GM12878 (cell line): ENCODE results near the gene DRD3. TPM values are rescaled to one million over a fixed set of nuclear protein-coding genes. Genes with fewer than 3 reads are reported as not detected.

Experiments
- ATAC-seq: fragments of 200-7000 bp; cut with Tn5 transposase; 3 replicates; pipeline ENCODE4 v1.9.1; 2020; ENCODE audit warnings: mild to moderate bottlenecking, moderate library complexity
- BruUV-seq: library from RNA; stranded (reverse); fragments of 400-500 nt; replicated peaks from 2 replicates; lab custom pipeline; 2021; lab: Mats Ljungman, UMichigan
- CTCF ChIA-PET: fragments of 300-600 bp; sonication (Branson Sonifier 250); formaldehyde crosslinking; extraction: SDS; loops from one replicate; lab custom pipeline; 2021; ENCODE audit warnings: inconsistent platforms; lab: Yijun Ruan, JAX
- POLR2A ChIA-PET: fragments of 350-600 bp; formaldehyde crosslinking; extraction: SDS; loops from one replicate; lab custom pipeline; 2021; ENCODE audit warnings: inconsistent platforms; lab: Charles Lee
- RAD21 ChIA-PET: fragments of 300-600 bp; sonication (Branson Sonifier 250); formaldehyde crosslinking; loops from one replicate; lab custom pipeline; 2023; ENCODE audit warnings: antibody characterized with exemption; ENCODE audit not compliant: unreplicated experiment; lab: Charles Lee
- SMC1A ChIA-PET: fragments of 300-600 bp; sonication (Branson Sonifier 250); formaldehyde crosslinking; loops from one replicate; lab custom pipeline; 2023; ENCODE audit not compliant: unreplicated experiment, uncharacterized antibody; lab: Charles Lee
- DNase-seq: peaks from one replicate; pipeline ENCODE4 v3.0.0-alpha.2; 2011; ENCODE audit warnings: low read depth, low spot score
- FAIRE-seq: peaks from 3 replicates; lab custom pipeline; 2011; peaks lifted over from hg19 to GRCh38; lab: Jason Lieb, UNC
- H2AFZ ChIP-seq: 2 replicates; pipeline ENCODE4 v1.6.0; 2011; ENCODE audit warnings: low read depth, low read length, control low read depth; ENCODE audit not compliant: control insufficient read depth
- H3K27ac ChIP-seq: 2 replicates; pipeline ENCODE4 v1.5.1; 2011; ENCODE audit warnings: control low read depth; ENCODE audit not compliant: control insufficient read depth, insufficient read depth
- H3K27me3 ChIP-seq, 2 experiments: replicated peaks in 1 of 2; 2 replicates each; pipeline versions ENCODE4 v1.6.0 to v1.6.1; 2011; ENCODE audit warnings: low read length in 1 of 2; ENCODE audit not compliant: control insufficient read depth in 2 of 2, insufficient read depth in 2 of 2
- H3K36me3 ChIP-seq, 2 experiments: 2 replicates each; pipeline ENCODE4 v1.5.1; 2011; ENCODE audit warnings: low read length in 1 of 2; ENCODE audit not compliant: control insufficient read depth in 2 of 2, insufficient read depth in 2 of 2
- H3K4me1 ChIP-seq: 2 replicates; pipeline ENCODE4 v1.6.1; 2011; ENCODE audit warnings: mild to moderate bottlenecking, low read length, moderate library complexity, mixed read lengths; ENCODE audit not compliant: control insufficient read depth, insufficient read depth
- H3K4me2 ChIP-seq: 2 replicates; pipeline ENCODE4 v1.6.0; 2011; ENCODE audit warnings: control low read depth; ENCODE audit not compliant: control insufficient read depth, insufficient read depth
- H3K4me3 ChIP-seq: fragments of 200-600 bp; sonication (generic); 2 replicates; pipeline ENCODE4 v1.5.1; 2016
- H3K79me2 ChIP-seq: 2 replicates; pipeline ENCODE4 v1.6.0; 2011; ENCODE audit warnings: low read length; ENCODE audit not compliant: control insufficient read depth, insufficient read depth
- H3K9ac ChIP-seq: 2 replicates; pipeline ENCODE4 v1.8.0; 2011; ENCODE audit warnings: low read length, control low read depth, mixed read lengths; ENCODE audit not compliant: control insufficient read depth, insufficient read depth
- H3K9me3 ChIP-seq: replicated peaks from 3 replicates; pipeline ENCODE4 v1.5.1; 2011; ENCODE audit warnings: mild to moderate bottlenecking, low read length; ENCODE audit not compliant: control insufficient read depth, insufficient read depth
- H4K20me1 ChIP-seq: 2 replicates; pipeline ENCODE4 v1.6.0; 2011; ENCODE audit not compliant: control insufficient read depth, insufficient read depth
- ATF2 ChIP-seq: IDR thresholded peaks from 2 replicates; pipeline ENCODE4 v1.6.1; 2012; ENCODE audit warnings: low read length, inconsistent platforms
- CREB1 ChIP-seq: IDR thresholded peaks from 2 replicates; pipeline ENCODE4 v1.6.1; 2012; ENCODE audit warnings: low read depth, mild to moderate bottlenecking, inconsistent platforms
- DPF2 ChIP-seq: fragments of 450-650 bp; IDR thresholded peaks from 2 replicates; pipeline ENCODE4 v1.6.1; 2017; ENCODE audit warnings: mild to moderate bottlenecking
- FOS ChIP-seq: IDR thresholded peaks from 3 replicates; pipeline ENCODE4 v1.6.1; 2011; ENCODE audit warnings: borderline replicate concordance; ENCODE audit not compliant: insufficient read length; ENCODE audit errors: extremely low read depth
- FOXK2 ChIP-seq: fragments of 450-650 bp; IDR thresholded peaks from 2 replicates; pipeline ENCODE4 v1.6.1; 2017; ENCODE audit warnings: mild to moderate bottlenecking, moderate library complexity
- NRF1 ChIP-seq: conservative IDR thresholded peaks from 2 replicates; pipeline ENCODE4 v1.6.1; 2011; ENCODE audit warnings: mild to moderate bottlenecking, low read depth, low read length, improper control_type of control experiment
- POU2F2 ChIP-seq: IDR thresholded peaks from 3 replicates; pipeline ENCODE4 v1.6.1; 2011; ENCODE audit warnings: low read depth, mild to moderate bottlenecking, low read length, borderline replicate concordance
- RBBP5 ChIP-seq: fragments of 200-600 bp; sonication (generic); conservative IDR thresholded peaks from 2 replicates; pipeline ENCODE4 v1.6.1; 2016
- SMC3 ChIP-seq: IDR thresholded peaks from 2 replicates; pipeline ENCODE4 v1.6.1; 2011; ENCODE audit warnings: low read length, improper control_type of control experiment, borderline replicate concordance
- SUZ12 ChIP-seq: fragments of 200-600 bp; sonication (generic); IDR thresholded peaks from one replicate; pipeline ENCODE4 v1.6.1; 2018; ENCODE audit warnings: antibody characterized with exemption, mild to moderate bottlenecking; ENCODE audit not compliant: unreplicated experiment
- ZNF217 ChIP-seq: fragments of 450-650 bp; IDR thresholded peaks from 2 replicates; pipeline ENCODE4 v1.6.1; 2017; ENCODE audit warnings: antibody characterized with exemption, mild to moderate bottlenecking
- WGBS: methylation state at CpG from one replicate; pipeline ENCODE4 v1.1.6; 2016; ENCODE audit warnings: low lambda C conversion rate; ENCODE audit not compliant: insufficient replicate concordance, insufficient coverage; ENCODE audit errors: missing lambda C conversion rate; 5-methylcytosine and 5-hydroxymethylcytosine counted together
- in situ Hi-C: fragments of 300-500 bp; cut with MboI; formaldehyde crosslinking; loops from 9 replicates; pipeline ENCODE4 v1.14.3; 2018; ENCODE audit warnings: mixed read lengths
- intact Hi-C: fragments of 100-400 bp; cut with micrococcal nuclease; formaldehyde crosslinking; loops from one replicate; pipeline ENCODE4 v1.14.2; 2022; ENCODE audit not compliant: unreplicated experiment
- polyA plus RNA-seq, 11 experiments: library from polyadenylated mRNA; depleted of rRNA in 4 of 11; unstranded in 6 of 11; stranded (reverse) in 5 of 11; fragments of >200 nt; fragmentation: Nextera tagmentation in 4 of 11; fragmentation: Illumina TruSeq in 1 of 11; extraction: Ambion mirVana in 4 of 11; extraction: Trizol in 1 of 11; gene quantifications; 1 replicate in 1 of 11; 2 replicates in 10 of 11; pipeline versions ENCODE4 v1.2.1 to v1.2.3, GENCODE V29; 2011 to 2016; ENCODE audit warnings: inconsistent platforms in 2 of 11, missing spikeins in 2 of 11, low read depth in 1 of 11
- total RNA-seq, 4 experiments: library from RNA; depleted of rRNA in 3 of 4; stranded (reverse); fragments of >200 nt in 3 of 4; fragmentation: Illumina TruSeq in 1 of 4; extraction: Trizol in 1 of 4; gene quantifications; 2 replicates each; pipeline versions ENCODE4 v1.2.1 to v1.2.3, GENCODE V29; 2013 to 2021

Gene DRD3
- total and polyA plus RNA-seq, 10 of the 15 experiments (the other 5 are each of a cell fraction or from before 2014, with no cell fraction given) = not detected

GRCh38 chr3:114213627-114214541 is 35.0 kb upstream of the DRD3 start (continued):
- no peak for TF ChIP-seq NRF1
- no peak for TF ChIP-seq SUZ12
- no peak for TF ChIP-seq SMC3
- TF ChIP-seq FOXK2 = no peak
- peak; percentile 68; the same call in 1 of the 2 replicates for TF ChIP-seq ATF2
- TF ChIP-seq FOS = no peak

GRCh38 chr3:114213292-114213626 is 34.4 kb upstream of the DRD3 start:
- ChIA-PET RAD21 (interaction anchor here (0.6 to 2.6 kb wide), 19 partner anchors 9 to 520 kb away, joined by 3 to 29 read pairs (median 4); no protein-coding TSS in a partner anchor), CTCF (interaction anchor here (0.5 to 2.5 kb wide), 14 partner anchors 40 to 1607 kb away, joined by 3 to 22 read pairs (median 4); partner anchors contain the start of gene TIGIT), POLR2A (interaction anchor here (0.6 to 1.6 kb wide), 11 partner anchors 9 to 1749 kb away, joined by 3 to 21 read pairs (median 4); no protein-coding TSS in a partner anchor), SMC1A (interaction anchor here (0.7 to 2.6 kb wide), 12 partner anchors 9 to 168 kb away, joined by 3 to 18 read pairs (median 4); no protein-coding TSS in a partner anchor)
- no peaks in the 10 kb centered on the region; a peak in 1 of 4 replicates for H3K27me3 ChIP-seq
- no peak overlapping the region; the same call in 1 of the 2 replicates for H2AFZ ChIP-seq
- H3K79me2 ChIP-seq = no peaks in the 10 kb centered on the region
- 0% methylated on average over 4 of the region's 4 CpGs for WGBS
- FAIRE-seq (no peak), DNase-seq (no peak), ATAC-seq (no peak; the same call in 2 of the 3 replicates)
- BruUV-seq = no TSS peak
- no peaks in the 10 kb centered on the region; the same call in 2 of the 3 replicates for H3K9me3 ChIP-seq
- peaks cover 21% of the 10 kb centered on the region for H3K4me1 ChIP-seq
- intact Hi-C loops = loop anchor here (2.0 to 10.0 kb wide), 2 partner anchors 60 to 468 kb away; partner anchors contain the start of genes ATP6V1A and NAA50
- in situ Hi-C loops = no loop called here
- no peaks in the 10 kb centered on the region for H4K20me1 ChIP-seq
- peak overlapping the region; percentile 49 for H3K27ac ChIP-seq
- no peaks in the 10 kb centered on the region for H3K36me3 ChIP-seq
- no peak overlapping the region for H3K9ac ChIP-seq
- H3K4me3 ChIP-seq = 0 out of 2 replicates have a peak overlapping the region, but pooled peaks have one; percentile 39
- TF ChIP-seq RBBP5 (no peak), POU2F2 (peak; percentile 11; the same call in 1 of the 3 replicates), DPF2 (peak; percentile 86), CREB1 (0 out of 2 replicates have a peak, but pooled peaks have one; percentile 40), ZNF217 (0 out of 2 replicates have a peak, but pooled peaks have one; percentile 17)
- peak overlapping the region; percentile 89 for H3K4me2 ChIP-seq
